ENCODE measurements around the gene DHX30.

DNA sequence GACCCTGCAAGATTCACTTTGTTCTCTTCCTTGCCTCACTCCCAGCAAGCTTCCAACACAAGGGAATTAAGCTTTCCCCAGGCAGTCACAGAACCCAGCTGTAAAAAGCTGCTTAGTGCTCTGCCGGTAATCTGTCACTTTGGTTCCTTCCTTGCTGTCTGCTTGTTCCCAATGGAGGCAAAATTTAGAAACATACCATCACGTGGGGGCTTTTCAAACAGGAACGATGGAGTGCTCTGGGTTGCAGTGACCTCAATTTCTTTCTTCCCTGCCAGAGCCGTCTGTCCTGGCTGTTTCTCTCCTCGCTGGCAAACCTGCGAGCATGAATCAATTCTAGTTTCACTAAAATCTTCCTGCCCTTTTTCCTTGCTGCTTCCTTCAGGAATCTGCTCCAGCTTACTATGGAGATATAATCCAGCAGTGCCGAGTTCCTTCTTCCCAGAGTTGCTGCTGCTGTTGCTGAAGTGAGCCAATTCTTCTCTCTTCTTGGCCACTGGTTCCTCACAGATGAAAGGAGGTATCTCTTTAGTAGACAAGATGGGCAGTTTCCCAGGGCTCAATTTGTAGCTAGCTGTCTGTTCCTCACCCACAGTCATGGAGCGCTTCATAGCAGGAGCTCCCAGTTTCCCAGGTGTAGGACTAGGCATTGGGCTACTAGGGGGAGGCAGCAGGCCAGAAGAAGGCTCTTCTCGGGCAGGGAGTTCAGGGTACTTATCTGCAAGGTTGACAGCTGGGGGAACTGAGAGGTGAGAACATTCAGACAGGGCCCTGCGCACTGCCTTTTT, 88.1 kb downstream of the DHX30 start:
- no peak for TF ChIP-seq POLR2A (IDR thresholded peaks at IDR 0.05)
- TF ChIP-seq, protein P1, sequence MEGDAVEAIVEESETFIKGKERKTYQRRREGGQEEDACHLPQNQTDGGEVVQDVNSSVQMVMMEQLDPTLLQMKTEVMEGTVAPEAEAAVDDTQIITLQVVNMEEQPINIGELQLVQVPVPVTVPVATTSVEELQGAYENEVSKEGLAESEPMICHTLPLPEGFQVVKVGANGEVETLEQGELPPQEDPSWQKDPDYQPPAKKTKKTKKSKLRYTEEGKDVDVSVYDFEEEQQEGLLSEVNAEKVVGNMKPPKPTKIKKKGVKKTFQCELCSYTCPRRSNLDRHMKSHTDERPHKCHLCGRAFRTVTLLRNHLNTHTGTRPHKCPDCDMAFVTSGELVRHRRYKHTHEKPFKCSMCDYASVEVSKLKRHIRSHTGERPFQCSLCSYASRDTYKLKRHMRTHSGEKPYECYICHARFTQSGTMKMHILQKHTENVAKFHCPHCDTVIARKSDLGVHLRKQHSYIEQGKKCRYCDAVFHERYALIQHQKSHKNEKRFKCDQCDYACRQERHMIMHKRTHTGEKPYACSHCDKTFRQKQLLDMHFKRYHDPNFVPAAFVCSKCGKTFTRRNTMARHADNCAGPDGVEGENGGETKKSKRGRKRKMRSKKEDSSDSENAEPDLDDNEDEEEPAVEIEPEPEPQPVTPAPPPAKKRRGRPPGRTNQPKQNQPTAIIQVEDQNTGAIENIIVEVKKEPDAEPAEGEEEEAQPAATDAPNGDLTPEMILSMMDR (IDR thresholded peaks at IDR 0.05): no peak
